ENCODE measurements around the gene C1QL4. TPM values are rescaled to one million over a fixed set of nuclear protein-coding genes. Genes with fewer than 3 reads are reported as not detected.
"Not testable (repeated sequence)": the region's sequence is repeated elsewhere in the genome, so short reads cannot be mapped to it uniquely, and the experiment has no call there.

Gene C1QL4
- polyA plus RNA-seq, 1 donor from 2014 or later: 13.7 TPM

GRCh38 chr12:49282740-49283375 is 54.1 kb downstream of the C1QL4 start:
- not testable (repeated sequence) for H3K27me3 ChIP-seq (ENCODE audit: insufficient read depth, low read depth, low read length); H2AFZ ChIP-seq (ENCODE audit: low read depth, low read length); H3K79me2 ChIP-seq (replicated peaks; ENCODE audit: insufficient read depth, low read length); H3K9ac ChIP-seq (ENCODE audit: low read length); H4K20me1 ChIP-seq (ENCODE audit: insufficient read depth); H3K4me2 ChIP-seq (ENCODE audit: low read length); H3K9me3 ChIP-seq (ENCODE audit: low read length); H3K36me3 ChIP-seq (ENCODE audit: insufficient read depth, low read length); H3K9me2 ChIP-seq (ENCODE audit: insufficient read depth, low read length); H3F3A ChIP-seq (ENCODE audit: insufficient read depth, low read length, poor library complexity, severe bottlenecking); H3K27ac ChIP-seq (ENCODE audit: low read length); H3K4me3 ChIP-seq (ENCODE audit: low read length)

Other genes starting within 250 kb of the C1QL4 start
- gene DHH, start 242.4 kb downstream of the C1QL4 start, polyA plus RNA-seq: 0.28 and 0.66 TPM in 2 replicates
- gene LMBR1L, start 226.3 kb downstream of the C1QL4 start, polyA plus RNA-seq: 344 and 381 TPM in 2 replicates
- 573 and 605 TPM in 2 replicates for gene TUBA1B, start 205.8 kb downstream of the C1QL4 start, polyA plus RNA-seq
- gene TUBA1A, start 148.1 kb downstream of the C1QL4 start, polyA plus RNA-seq: 14,333 and 15,501 TPM in 2 replicates
- gene TUBA1C, start 72.1 kb downstream of the C1QL4 start, polyA plus RNA-seq: 56.2 and 63.0 TPM in 2 replicates
- not detected in 2 replicates for gene PRPH, start 42.0 kb downstream of the C1QL4 start, polyA plus RNA-seq
- gene TROAP, start 13.9 kb downstream of the C1QL4 start, polyA plus RNA-seq: 0.26 and 1.3 TPM in 2 replicates
- gene DNAJC22, start 9.7 kb upstream of the C1QL4 start, polyA plus RNA-seq: 0.54 and 1.1 TPM in 2 replicates
- 55.4 and 58.4 TPM in 2 replicates for gene SPATS2, start 30.3 kb upstream of the C1QL4 start, polyA plus RNA-seq
- gene KCNH3, start 201.8 kb upstream of the C1QL4 start, polyA plus RNA-seq: 0.63 and 3.0 TPM in 2 replicates
- 109 and 112 TPM in 2 replicates for gene MCRS1, start 231.0 kb upstream of the C1QL4 start, polyA plus RNA-seq